IPS DF 4.7 (cell line): ENCODE measurements around the gene CSNK1G3.

Experiments used
- DNase-seq: peaks from one replicate; pipeline ENCODE4 v3.0.0-alpha.2; 2013; ENCODE audit warnings: low spot score; ENCODE audit errors: extremely low read depth

The CSNK1G3 gene

GRCh38 chr5:123557907-123558306, 45.9 kb downstream of the CSNK1G3 start:
- DNase-seq = no peak

GRCh38 chr5:123558762-123559433, 46.9 kb downstream of the CSNK1G3 start:
- DNase-seq = no peak

GRCh38 chr5:123559434-123559775, 47.4 kb downstream of the CSNK1G3 start:
- DNase-seq = no peak

- no peak for DNase-seq
Measured at GRCh38 chr5:123561230-123561629, 49.3 kb downstream of the CSNK1G3 start.

GRCh38 chr5:123571927-123572326, 60.0 kb downstream of the CSNK1G3 start:
- DNase-seq = no peak

- DNase-seq = no peak
Measured at GRCh38 chr5:123578390-123578789, 66.4 kb downstream of the CSNK1G3 start.

- no peak for DNase-seq
Measured at GRCh38 chr5:123579410-123579809, 67.4 kb downstream of the CSNK1G3 start.

GRCh38 chr5:123582550-123583285, 70.7 kb downstream of the CSNK1G3 start:
- no peak for DNase-seq

- DNase-seq = no peak
Measured at GRCh38 chr5:123585871-123586270, 73.9 kb downstream of the CSNK1G3 start.

- no peak for DNase-seq
Measured at GRCh38 chr5:123594434-123594833, 82.5 kb downstream of the CSNK1G3 start.

GRCh38 chr5:123597018-123597417, 85.0 kb downstream of the CSNK1G3 start:
- DNase-seq = no peak

- no peak for DNase-seq
Measured at GRCh38 chr5:123598028-123598689, 86.2 kb downstream of the CSNK1G3 start.

GRCh38 chr5:123599171-123599570, 87.2 kb downstream of the CSNK1G3 start:
- DNase-seq = no peak

GRCh38 chr5:123601610-123602009, 89.6 kb downstream of the CSNK1G3 start:
- DNase-seq = no peak

- no peak for DNase-seq
Measured at GRCh38 chr5:123605822-123606221, 93.8 kb downstream of the CSNK1G3 start.

- no peak for DNase-seq
Measured at GRCh38 chr5:123610209-123610608, 98.2 kb downstream of the CSNK1G3 start.

- peak; percentile 14 for DNase-seq
Measured at GRCh38 chr5:123610665-123611405, 98.9 kb downstream of the CSNK1G3 start.

GRCh38 chr5:123611406-123611709, 99.4 kb downstream of the CSNK1G3 start:
- DNase-seq = no peak

- DNase-seq = no peak
Measured at GRCh38 chr5:123617561-123617960, 105.6 kb downstream of the CSNK1G3 start.

GRCh38 chr5:123626051-123626450, 114.1 kb downstream of the CSNK1G3 start:
- no peak for DNase-seq

- no peak for DNase-seq
Measured at GRCh38 chr5:123628860-123629544, 117.0 kb downstream of the CSNK1G3 start.
